MM.1S (cell line): ENCODE measurements around the gene PTPRD.

ENCODE experiments used
- DNase-seq: peaks from one replicate; pipeline ENCODE4 v3.0.0-alpha.2; 2015
- H2AFZ ChIP-seq: fragments of 300-600 bp; sonication (generic); 2 replicates; pipeline ENCODE4 v1.6.0; 2016; ENCODE audit warnings: antibody characterized with exemption, low read length
- H3F3A ChIP-seq: fragments of 300-600 bp; sonication (generic); 2 replicates; pipeline ENCODE4 v1.6.1; 2016; ENCODE audit warnings: mild to moderate bottlenecking, antibody characterized with exemption, low read length, moderate library complexity, mixed read lengths; ENCODE audit not compliant: insufficient read depth
- H3K27ac ChIP-seq: fragments of 300-600 bp; sonication (generic); 2 replicates; pipeline ENCODE4 v1.5.1; 2016; ENCODE audit warnings: mild to moderate bottlenecking, low read length
- H3K27me3 ChIP-seq: fragments of 300-600 bp; sonication (generic); replicated peaks from 2 replicates; pipeline ENCODE4 v1.6.0; 2016; ENCODE audit warnings: low read length; ENCODE audit not compliant: insufficient read depth
- H3K36me3 ChIP-seq: fragments of 300-600 bp; sonication (generic); replicated peaks from 2 replicates; pipeline ENCODE4 v1.6.1; 2016; ENCODE audit warnings: mild to moderate bottlenecking, low read length, mixed read lengths; ENCODE audit not compliant: insufficient read depth
- H3K4me1 ChIP-seq: fragments of 300-600 bp; sonication (generic); 2 replicates; pipeline ENCODE4 v1.6.1; 2016; ENCODE audit warnings: low read length, mixed read lengths
- H3K4me2 ChIP-seq: fragments of 300-600 bp; sonication (generic); 2 replicates; pipeline ENCODE4 v1.6.0; 2016; ENCODE audit warnings: low read depth, low read length
- H3K4me3 ChIP-seq: fragments of 300-600 bp; sonication (generic); 2 replicates; pipeline ENCODE4 v1.5.1; 2016; ENCODE audit warnings: low read length, mixed read lengths
- H3K79me2 ChIP-seq: fragments of 300-600 bp; sonication (generic); 2 replicates; pipeline ENCODE4 v1.6.1; 2016; ENCODE audit warnings: mixed run types, low read length, mixed read lengths
- H3K9ac ChIP-seq: fragments of 300-600 bp; sonication (generic); 2 replicates; pipeline ENCODE4 v1.6.1; 2016; ENCODE audit warnings: low read length, mixed read lengths
- H3K9me2 ChIP-seq: fragments of 300-600 bp; sonication (generic); replicated peaks from 2 replicates; pipeline ENCODE4 v1.6.1; 2016; ENCODE audit warnings: mild to moderate bottlenecking, low read length, mixed read lengths; ENCODE audit not compliant: insufficient read depth
- H3K9me3 ChIP-seq: fragments of 300-600 bp; sonication (generic); replicated peaks from 2 replicates; pipeline ENCODE4 v1.6.1; 2016; ENCODE audit warnings: mild to moderate bottlenecking, low read length, mixed read lengths; ENCODE audit not compliant: insufficient read depth
- H4K20me1 ChIP-seq: fragments of 300-600 bp; sonication (generic); 2 replicates; pipeline ENCODE4 v1.6.1; 2016; ENCODE audit warnings: mild to moderate bottlenecking, low read length, moderate library complexity, mixed read lengths; ENCODE audit not compliant: insufficient read depth
- EZH2 ChIP-seq: fragments of 300-600 bp; sonication (generic); optimal IDR thresholded peaks from 2 replicates; pipeline ENCODE3; 2017; ENCODE audit warnings: low read depth, mild to moderate bottlenecking, antibody characterized with exemption, low read length, mixed read lengths
- EZH2phosphoT487 ChIP-seq: fragments of 300-600 bp; sonication (generic); IDR thresholded peaks from 2 replicates; pipeline ENCODE4 v1.6.1; 2018; ENCODE audit warnings: antibody characterized with exemption, low read length
- TF ChIP-seq, protein P1 (sequence below): fragments of 300-600 bp; sonication (generic); IDR thresholded peaks from 2 replicates; pipeline ENCODE4 v1.5.1; 2016; ENCODE audit warnings: antibody characterized with exemption, low read length, mixed read lengths

Gene PTPRD

DNA sequence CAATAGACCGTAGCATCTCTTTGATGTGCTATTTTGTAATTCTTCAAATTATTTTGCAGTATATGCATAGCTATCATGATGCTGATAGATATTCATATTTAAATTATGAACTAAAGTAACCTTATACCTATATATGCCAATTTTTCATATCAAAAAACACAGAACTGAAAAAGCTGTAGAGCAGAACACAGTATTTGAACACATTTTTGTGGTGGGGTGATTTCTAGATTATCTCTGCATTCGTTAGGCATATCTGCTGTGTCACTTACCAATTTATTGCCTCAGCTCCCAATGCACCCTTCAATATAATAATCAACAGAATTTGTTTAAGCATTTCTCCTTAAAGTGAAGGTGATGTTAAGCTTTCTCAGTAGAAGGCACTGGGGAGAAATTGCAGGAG, 998.2 kb downstream of the PTPRD start:
- Histone ChIP-seq H4K20me1 (no peaks in the 10 kb centered on the region), H3K9ac (no peak overlapping the region), H3K9me3 (0 out of 2 replicates have a peak, but pooled peaks cover 3% of the 10 kb centered on the region), H3K4me1 (peaks cover 30% of the 10 kb centered on the region), H3F3A (peaks cover 27% of the 10 kb centered on the region), H3K36me3 (0 out of 2 replicates have a peak, but pooled peaks cover 6% of the 10 kb centered on the region), H2AFZ (no peak overlapping the region), H3K79me2 (no peaks in the 10 kb centered on the region), H3K27ac (no peak overlapping the region), H3K4me3 (no peak overlapping the region), H3K4me2 (no peak overlapping the region), H3K27me3 (no peaks in the 10 kb centered on the region), H3K9me2 (no peaks in the 10 kb centered on the region)
- TF ChIP-seq, protein P1, sequence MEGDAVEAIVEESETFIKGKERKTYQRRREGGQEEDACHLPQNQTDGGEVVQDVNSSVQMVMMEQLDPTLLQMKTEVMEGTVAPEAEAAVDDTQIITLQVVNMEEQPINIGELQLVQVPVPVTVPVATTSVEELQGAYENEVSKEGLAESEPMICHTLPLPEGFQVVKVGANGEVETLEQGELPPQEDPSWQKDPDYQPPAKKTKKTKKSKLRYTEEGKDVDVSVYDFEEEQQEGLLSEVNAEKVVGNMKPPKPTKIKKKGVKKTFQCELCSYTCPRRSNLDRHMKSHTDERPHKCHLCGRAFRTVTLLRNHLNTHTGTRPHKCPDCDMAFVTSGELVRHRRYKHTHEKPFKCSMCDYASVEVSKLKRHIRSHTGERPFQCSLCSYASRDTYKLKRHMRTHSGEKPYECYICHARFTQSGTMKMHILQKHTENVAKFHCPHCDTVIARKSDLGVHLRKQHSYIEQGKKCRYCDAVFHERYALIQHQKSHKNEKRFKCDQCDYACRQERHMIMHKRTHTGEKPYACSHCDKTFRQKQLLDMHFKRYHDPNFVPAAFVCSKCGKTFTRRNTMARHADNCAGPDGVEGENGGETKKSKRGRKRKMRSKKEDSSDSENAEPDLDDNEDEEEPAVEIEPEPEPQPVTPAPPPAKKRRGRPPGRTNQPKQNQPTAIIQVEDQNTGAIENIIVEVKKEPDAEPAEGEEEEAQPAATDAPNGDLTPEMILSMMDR: no peak
- TF ChIP-seq EZH2 (no peak), EZH2phosphoT487 (no peak)
- DNase-seq: no peak

DNA sequence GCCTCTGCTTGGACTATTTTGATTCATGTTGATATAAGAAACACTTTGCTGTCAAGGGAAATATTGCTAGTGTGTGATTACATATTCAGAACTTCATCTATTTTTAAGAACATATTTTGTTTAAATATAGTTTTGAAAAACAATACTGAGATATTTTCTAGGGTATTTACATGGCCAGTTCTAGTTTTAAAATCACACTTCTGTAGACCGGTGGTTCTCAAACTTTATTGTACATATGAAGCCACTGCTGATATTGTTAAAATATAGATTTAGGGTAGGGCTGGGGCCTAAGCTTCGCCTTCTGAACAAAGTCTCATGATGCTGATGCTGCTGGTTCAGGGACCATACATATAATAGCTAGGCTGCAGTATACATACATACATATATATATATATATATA, 1000.0 kb downstream of the PTPRD start:
- TF ChIP-seq EZH2 (no peak), EZH2phosphoT487 (no peak)
- TF ChIP-seq, protein P1: no peak
- H4K20me1 ChIP-seq: no peaks in the 10 kb centered on the region
- 0 out of 2 replicates have a peak, but pooled peaks cover 3% of the 10 kb centered on the region for H3K9me3 ChIP-seq
- H3K4me1 ChIP-seq: peaks cover 40% of the 10 kb centered on the region
- no peak overlapping the region for H2AFZ ChIP-seq
- H3K9ac ChIP-seq: peak overlapping the region; percentile 38
- no peaks in the 10 kb centered on the region for H3K27me3 ChIP-seq
- peak overlapping the region; percentile 87 for H3K27ac ChIP-seq
- no peaks in the 10 kb centered on the region for H3K9me2 ChIP-seq
- H3K79me2 ChIP-seq: no peaks in the 10 kb centered on the region
- H3K4me3 ChIP-seq: 0 out of 2 replicates have a peak overlapping the region, but pooled peaks have one; percentile 8
- peak; percentile 67 for DNase-seq
- peaks cover 30% of the 10 kb centered on the region for H3F3A ChIP-seq
- 0 out of 2 replicates have a peak, but pooled peaks cover 6% of the 10 kb centered on the region for H3K36me3 ChIP-seq
- H3K4me2 ChIP-seq: peak overlapping the region; percentile 58

DNA sequence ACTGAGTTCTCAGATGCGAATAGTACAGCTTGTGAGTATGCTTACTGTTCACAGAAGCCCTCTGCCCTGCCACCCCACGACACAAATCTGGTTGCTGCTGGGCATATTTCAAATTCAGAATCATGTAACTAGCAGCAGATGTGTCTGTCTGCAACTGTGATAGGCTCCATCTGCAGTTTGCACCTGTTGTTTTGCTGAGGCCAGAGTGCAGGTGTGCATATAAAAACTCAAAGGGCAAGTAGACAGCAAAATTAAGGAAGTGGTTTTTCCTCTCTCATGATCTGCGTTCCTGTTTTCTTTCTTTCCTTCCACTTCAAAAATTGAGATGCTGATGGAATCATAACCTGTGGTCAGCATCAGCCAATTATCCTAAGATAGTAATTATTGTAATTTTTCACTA, 1000.5 kb downstream of the PTPRD start:
- Histone ChIP-seq H3K9me3 (0 out of 2 replicates have a peak, but pooled peaks cover 3% of the 10 kb centered on the region), H4K20me1 (no peaks in the 10 kb centered on the region), H3K9ac (peak overlapping the region; percentile 38), H3K36me3 (0 out of 2 replicates have a peak, but pooled peaks cover 6% of the 10 kb centered on the region), H3F3A (peaks cover 35% of the 10 kb centered on the region), H3K27me3 (no peaks in the 10 kb centered on the region), H3K9me2 (no peaks in the 10 kb centered on the region), H3K27ac (peak overlapping the region; percentile 87), H3K79me2 (no peaks in the 10 kb centered on the region), H3K4me3 (no peak overlapping the region), H3K4me1 (peaks cover 45% of the 10 kb centered on the region), H2AFZ (no peak overlapping the region), H3K4me2 (peak overlapping the region; percentile 58)
- TF ChIP-seq, protein P1: 0 out of 2 replicates have a peak, but pooled peaks have one; percentile 5
- TF ChIP-seq EZH2: no peak
- DNase-seq: peak; percentile 96
